ENCODE results near the gene TNNI2. TPM values are rescaled to one million over a fixed set of nuclear protein-coding genes. Genes with fewer than 3 reads are reported as not detected.

Gene TNNI2
- total RNA-seq, 1 experiment from 2014 or later, result 7.8 TPM

DNA sequence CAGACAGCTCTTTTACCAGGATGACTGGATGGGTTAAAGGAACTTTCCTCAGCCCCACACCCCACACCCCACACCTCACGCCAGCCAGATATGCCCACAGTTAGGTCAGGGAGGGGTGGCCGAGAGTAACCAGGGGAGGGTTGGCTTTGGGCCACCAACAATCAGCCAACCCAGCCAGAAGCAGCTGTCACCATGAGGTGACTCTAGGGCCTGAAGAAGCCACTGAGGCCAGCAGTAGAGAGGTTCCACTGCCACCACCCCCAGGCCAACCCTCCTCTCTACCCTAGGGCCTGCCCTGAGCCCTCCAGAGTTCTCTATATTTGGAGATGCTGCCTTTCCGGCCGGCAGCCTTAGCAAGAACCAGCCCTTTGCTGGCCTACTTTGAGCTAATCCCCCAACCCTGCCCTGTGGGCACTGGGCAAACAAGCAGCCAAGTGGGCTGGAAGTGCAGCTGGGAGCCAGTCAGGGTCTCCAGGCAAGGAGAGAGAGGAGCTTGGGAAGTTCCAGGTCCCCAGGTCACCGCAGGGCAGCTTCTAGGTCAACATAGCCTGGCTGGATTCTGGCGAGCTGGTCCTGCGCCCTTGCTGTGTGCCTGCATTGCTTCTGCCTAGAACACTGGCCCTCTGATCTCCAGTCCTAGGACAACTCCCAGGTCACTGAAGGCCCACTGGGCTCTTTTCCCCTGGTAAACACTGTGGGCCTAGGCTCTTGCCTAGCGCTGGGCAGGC is 16.0 kb upstream of the TNNI2 start:
- Histone ChIP-seq H4K20me1 (ENCODE audit: insufficient read depth) (no peaks in the 10 kb centered on the region), H3K36me3 (ENCODE audit: low read depth) (no peaks in the 10 kb centered on the region), H2AFZ (no peak overlapping the region), H3K9me2 (ENCODE audit: insufficient read depth) (no peaks in the 10 kb centered on the region), H3K79me2 (ENCODE audit: low read depth) (no peaks in the 10 kb centered on the region), H3K27ac (no peak overlapping the region), H3K4me1 (replicated peaks; ENCODE audit: insufficient read depth) (peaks cover 17% of the 10 kb centered on the region), H3K9me3 (ENCODE audit: insufficient read depth, low read depth) (no peaks in the 10 kb centered on the region; the same call in 1 of the 2 replicates), H3K27me3 (ENCODE audit: insufficient read depth, low read depth) (no peaks in the 10 kb centered on the region), H3F3A (ENCODE audit: insufficient read depth, low read depth) (peaks cover 2% of the 10 kb centered on the region; the same call in 1 of the 2 replicates), H3K4me3 (no peak overlapping the region), H3K4me2 (no peak overlapping the region)
- no peak for DNase-seq
- intact Hi-C loops (cut with micrococcal nuclease; ENCODE audit: unreplicated experiment), result loop anchor here (10.0 kb wide), 1 partner anchor 278 kb away; no protein-coding TSS in a partner anchor
- TF ChIP-seq, protein P1, sequence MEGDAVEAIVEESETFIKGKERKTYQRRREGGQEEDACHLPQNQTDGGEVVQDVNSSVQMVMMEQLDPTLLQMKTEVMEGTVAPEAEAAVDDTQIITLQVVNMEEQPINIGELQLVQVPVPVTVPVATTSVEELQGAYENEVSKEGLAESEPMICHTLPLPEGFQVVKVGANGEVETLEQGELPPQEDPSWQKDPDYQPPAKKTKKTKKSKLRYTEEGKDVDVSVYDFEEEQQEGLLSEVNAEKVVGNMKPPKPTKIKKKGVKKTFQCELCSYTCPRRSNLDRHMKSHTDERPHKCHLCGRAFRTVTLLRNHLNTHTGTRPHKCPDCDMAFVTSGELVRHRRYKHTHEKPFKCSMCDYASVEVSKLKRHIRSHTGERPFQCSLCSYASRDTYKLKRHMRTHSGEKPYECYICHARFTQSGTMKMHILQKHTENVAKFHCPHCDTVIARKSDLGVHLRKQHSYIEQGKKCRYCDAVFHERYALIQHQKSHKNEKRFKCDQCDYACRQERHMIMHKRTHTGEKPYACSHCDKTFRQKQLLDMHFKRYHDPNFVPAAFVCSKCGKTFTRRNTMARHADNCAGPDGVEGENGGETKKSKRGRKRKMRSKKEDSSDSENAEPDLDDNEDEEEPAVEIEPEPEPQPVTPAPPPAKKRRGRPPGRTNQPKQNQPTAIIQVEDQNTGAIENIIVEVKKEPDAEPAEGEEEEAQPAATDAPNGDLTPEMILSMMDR (conservative IDR thresholded peaks at IDR 0.05), result no peak
- TF ChIP-seq EZH2 (IDR thresholded peaks at IDR 0.05; ENCODE audit: low read depth), result no peak
- BruUV-seq (replicated peaks), result no TSS peak
- ChIA-PET POLR2A (ENCODE audit: unreplicated experiment) (no interaction called here), CTCF (interaction anchor here (0.5 kb wide), 1 partner anchor 10 kb away, joined by 4 read pairs; no protein-coding TSS in a partner anchor)

DNA sequence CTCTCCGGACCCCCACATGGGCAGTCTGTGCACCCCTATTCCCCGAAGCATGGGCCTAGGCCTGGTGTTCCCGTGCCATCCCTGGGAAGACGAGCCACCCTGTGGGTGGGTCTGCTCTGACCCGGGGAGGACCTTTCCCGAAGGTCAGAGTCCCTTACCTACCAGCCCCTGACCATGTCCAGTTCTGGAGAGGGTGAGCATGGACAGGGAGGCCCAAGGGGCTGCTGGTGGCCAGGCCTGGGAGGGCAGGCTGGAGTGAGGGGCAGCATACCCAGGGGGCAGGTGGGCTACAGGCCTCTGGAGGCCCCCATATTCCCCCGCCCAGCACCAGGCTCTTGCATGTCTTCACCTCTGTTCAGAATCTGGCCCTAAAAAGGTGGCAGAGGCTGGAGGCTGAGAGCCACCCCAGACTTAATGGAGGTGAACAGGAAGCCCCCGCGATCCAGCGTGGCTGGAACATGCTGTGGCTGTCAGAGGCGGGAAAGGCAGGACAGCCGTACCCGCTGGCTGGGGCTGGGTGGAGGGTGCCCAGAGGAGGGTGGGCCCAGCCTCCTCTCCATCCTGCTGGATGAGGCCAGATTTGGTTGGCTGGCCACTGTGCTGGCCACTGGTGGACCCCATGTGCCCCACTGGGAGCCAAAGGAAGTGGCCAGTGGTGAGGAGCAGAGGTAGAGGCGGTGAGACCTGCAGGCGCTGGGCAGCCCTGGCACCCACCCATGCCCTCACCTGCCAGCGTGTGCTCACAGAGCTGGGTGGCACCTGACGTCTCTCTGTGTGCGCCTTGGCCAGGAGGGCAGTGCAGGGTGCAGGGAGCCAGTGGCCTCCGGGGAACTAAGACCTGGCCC is 15.2 kb upstream of the TNNI2 start:
- Histone ChIP-seq H3F3A (ENCODE audit: insufficient read depth, low read depth) (no peaks in the 10 kb centered on the region; the same call in 1 of the 2 replicates), H3K27ac (no peak overlapping the region), H3K36me3 (ENCODE audit: low read depth) (no peaks in the 10 kb centered on the region), H3K27me3 (ENCODE audit: insufficient read depth, low read depth) (no peaks in the 10 kb centered on the region), H3K79me2 (ENCODE audit: low read depth) (no peaks in the 10 kb centered on the region), H3K4me1 (replicated peaks; ENCODE audit: insufficient read depth) (peaks cover 23% of the 10 kb centered on the region), H3K9me3 (ENCODE audit: insufficient read depth, low read depth) (no peaks in the 10 kb centered on the region), H3K4me2 (no peak overlapping the region), H2AFZ (no peak overlapping the region), H3K4me3 (no peak overlapping the region), H4K20me1 (ENCODE audit: insufficient read depth) (no peaks in the 10 kb centered on the region), H3K9me2 (ENCODE audit: insufficient read depth) (no peaks in the 10 kb centered on the region)
- ChIA-PET POLR2A (ENCODE audit: unreplicated experiment) (no interaction called here), CTCF (no interaction called here)
- DNase-seq, result no peak
- intact Hi-C loops (cut with micrococcal nuclease; ENCODE audit: unreplicated experiment), result loop anchor here (10.0 kb wide), 1 partner anchor 279 kb away; no protein-coding TSS in a partner anchor
- no peak for TF ChIP-seq EZH2 (IDR thresholded peaks at IDR 0.05; ENCODE audit: low read depth)
- TF ChIP-seq, protein P1 (conservative IDR thresholded peaks at IDR 0.05), result no peak
- BruUV-seq (replicated peaks), result no TSS peak

DNA sequence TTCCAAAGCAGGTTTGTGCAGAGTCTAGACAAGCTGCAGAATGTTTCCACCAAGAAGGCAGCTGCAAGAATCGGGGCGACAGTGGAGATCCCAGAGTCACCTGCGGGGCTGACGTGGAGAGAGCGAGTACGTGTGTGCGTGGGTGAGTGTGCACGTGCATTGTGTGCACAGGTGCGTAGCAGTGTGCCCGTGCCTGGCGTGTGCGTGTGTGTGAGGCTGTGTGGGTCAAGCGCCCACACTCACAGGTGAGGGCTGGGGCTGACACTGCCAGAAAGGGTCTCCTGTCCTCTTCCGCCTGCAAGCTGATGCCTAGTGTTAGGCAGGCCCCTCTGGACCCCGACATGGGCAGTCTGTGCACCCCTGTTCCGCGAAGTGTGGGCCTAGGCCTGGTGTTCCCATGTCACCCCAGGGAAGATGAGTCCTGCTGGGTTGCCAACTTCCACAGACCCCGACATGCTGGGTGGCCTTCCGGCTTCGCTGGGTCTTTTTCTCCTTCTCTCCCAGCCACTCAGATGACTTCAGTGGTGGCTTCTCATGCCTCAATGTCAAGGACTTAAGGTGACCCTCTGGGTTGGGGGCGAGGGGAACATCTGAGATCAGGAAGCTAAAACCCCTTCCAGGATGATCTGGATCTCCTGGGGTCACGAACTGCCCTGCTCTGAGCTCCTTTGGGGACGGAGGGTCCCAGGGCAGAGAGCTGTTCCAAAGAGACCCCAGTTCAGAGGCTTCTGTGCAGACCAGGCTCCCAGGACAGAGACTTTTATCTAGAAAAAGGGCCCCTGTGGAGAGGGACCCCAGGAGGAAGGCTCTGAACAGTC is 14.4 kb upstream of the TNNI2 start:
- BruUV-seq (replicated peaks), result no TSS peak
- Histone ChIP-seq H3F3A (ENCODE audit: insufficient read depth, low read depth) (no peaks in the 10 kb centered on the region), H3K4me3 (no peak overlapping the region), H3K9me2 (ENCODE audit: insufficient read depth) (no peaks in the 10 kb centered on the region), H2AFZ (no peak overlapping the region), H3K4me1 (replicated peaks; ENCODE audit: insufficient read depth) (peaks cover 31% of the 10 kb centered on the region), H4K20me1 (ENCODE audit: insufficient read depth) (no peaks in the 10 kb centered on the region), H3K36me3 (ENCODE audit: low read depth) (no peaks in the 10 kb centered on the region), H3K79me2 (ENCODE audit: low read depth) (no peaks in the 10 kb centered on the region), H3K27me3 (ENCODE audit: insufficient read depth, low read depth) (no peaks in the 10 kb centered on the region), H3K9me3 (ENCODE audit: insufficient read depth, low read depth) (no peaks in the 10 kb centered on the region), H3K4me2 (no peak overlapping the region), H3K27ac (no peak overlapping the region)
- DNase-seq, result no peak
- intact Hi-C loops (cut with micrococcal nuclease; ENCODE audit: unreplicated experiment), result loop anchor here (10.0 kb wide), 1 partner anchor 280 kb away; no protein-coding TSS in a partner anchor
- ChIA-PET CTCF (interaction anchor here (0.8 kb wide), 1 partner anchor 374 kb away, joined by 3 read pairs; no protein-coding TSS in a partner anchor), POLR2A (ENCODE audit: unreplicated experiment) (no interaction called here)
- TF ChIP-seq EZH2 (IDR thresholded peaks at IDR 0.05; ENCODE audit: low read depth), result no peak
- TF ChIP-seq, protein P1 (conservative IDR thresholded peaks at IDR 0.05), result no peak

Measured in PC-9 (cell line).